Ascending aorta (tissue), 2 donors: ENCODE results near the gene SPATS1. TPM values are rescaled to one million over a fixed set of nuclear protein-coding genes. Genes with fewer than 3 reads are reported as not detected.

Experiments used
- DNase-seq, 2 donors: peaks; one replicate each; pipeline ENCODE4 v3.0.0-alpha.2; 2019; ENCODE audit warnings: low spot score in 2 of 2
- H3K27ac ChIP-seq, 2 donors: fragments of 200-600 bp; sonication (generic); one replicate each; pipeline ENCODE4 v1.5.1; 2016 to 2017; ENCODE audit warnings: mild to moderate bottlenecking in 1 of 2
- H3K27me3 ChIP-seq: fragments of 200-600 bp; sonication (generic); one replicate; pipeline ENCODE4 v1.5.1; 2017
- H3K36me3 ChIP-seq, 2 donors: fragments of 200-600 bp; sonication (generic); one replicate each; pipeline ENCODE4 v1.5.1; 2016
- H3K4me1 ChIP-seq, 2 donors: fragments of 200-600 bp; sonication (generic); one replicate each; pipeline ENCODE4 v1.5.1; 2016 to 2017; ENCODE audit warnings: mild to moderate bottlenecking in 1 of 2
- H3K4me3 ChIP-seq, 2 donors: fragments of 200-600 bp; sonication (generic); one replicate each; pipeline ENCODE4 v1.5.1; 2016 to 2017; ENCODE audit warnings: mild to moderate bottlenecking in 1 of 2
- H3K9me3 ChIP-seq, 2 donors: fragments of 200-600 bp; sonication (generic); one replicate each; pipeline ENCODE4 v1.5.1; 2016
- CTCF ChIP-seq, 3 experiments: fragments of 200-600 bp in 2 of 3; fragments of 450-650 bp in 1 of 3; sonication (generic) in 2 of 3; IDR thresholded peaks; one replicate each; pipeline ENCODE4 v1.5.1; 2016 to 2019; ENCODE audit warnings: antibody characterized with exemption in 3 of 3, mild to moderate bottlenecking in 1 of 3, moderate library complexity in 1 of 3
- intact Hi-C: fragments of 100-400 bp; cut with DNase I; formaldehyde crosslinking; loops from one replicate; pipeline ENCODE4 v1.15.1; 2023
- total RNA-seq: library from RNA; depleted of rRNA; stranded (reverse); fragments of >200 nt; gene quantifications from one replicate; pipeline ENCODE4 v1.1.0, GENCODE V29; 2016

The SPATS1 gene
- total RNA-seq, 1 donor from 2014 or later, result not detected

- intact Hi-C loops, result no loop called here
- peaks cover 0 to 2% of the 10 kb centered on the region in 2 donors for H3K4me1 ChIP-seq
- H3K9me3 ChIP-seq, result no peaks in the 10 kb centered on the region
- H3K27me3 ChIP-seq, result no peaks in the 10 kb centered on the region
- no peak for TF ChIP-seq CTCF (IDR thresholded peaks at IDR 0.05)
- no peak overlapping the region for H3K4me3 ChIP-seq
- DNase-seq, result no peak
- peaks cover 69 to 84% of the 10 kb centered on the region in 2 donors for H3K36me3 ChIP-seq
- H3K27ac ChIP-seq, result no peak overlapping the region
Measured at GRCh38 chr6:44307217-44307616, 35.2 kb upstream of the SPATS1 start.

DNA sequence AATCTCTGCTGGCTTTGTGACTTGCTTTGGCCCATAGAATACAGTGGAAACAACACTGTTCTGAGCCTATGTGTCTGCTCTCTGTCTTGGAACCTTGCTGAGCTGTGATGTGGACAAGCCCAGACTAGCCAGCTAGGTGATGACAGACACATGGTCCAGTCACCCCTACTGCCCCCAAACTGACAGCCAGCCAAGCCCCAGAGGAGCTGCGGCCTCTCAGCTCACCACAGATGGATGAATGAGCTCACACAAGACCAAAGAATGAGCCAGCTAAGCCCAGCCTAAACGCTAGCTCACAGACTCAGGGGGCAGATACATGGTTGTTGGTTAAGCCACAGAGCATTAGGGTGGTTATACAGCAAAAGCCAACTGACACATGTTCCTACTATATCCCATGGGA is 33.4 kb upstream of the SPATS1 start:
- Histone ChIP-seq H3K4me3 (no peak overlapping the region), H3K27ac (no peak overlapping the region), H3K36me3 (peaks cover 52 to 65% of the 10 kb centered on the region in 2 donors), H3K9me3 (no peaks in the 10 kb centered on the region), H3K4me1 (peaks cover 0 to 5% of the 10 kb centered on the region in 2 donors), H3K27me3 (no peaks in the 10 kb centered on the region)
- no peak for DNase-seq
- intact Hi-C loops, result no loop called here
- TF ChIP-seq CTCF (IDR thresholded peaks at IDR 0.05), result no peak

DNA sequence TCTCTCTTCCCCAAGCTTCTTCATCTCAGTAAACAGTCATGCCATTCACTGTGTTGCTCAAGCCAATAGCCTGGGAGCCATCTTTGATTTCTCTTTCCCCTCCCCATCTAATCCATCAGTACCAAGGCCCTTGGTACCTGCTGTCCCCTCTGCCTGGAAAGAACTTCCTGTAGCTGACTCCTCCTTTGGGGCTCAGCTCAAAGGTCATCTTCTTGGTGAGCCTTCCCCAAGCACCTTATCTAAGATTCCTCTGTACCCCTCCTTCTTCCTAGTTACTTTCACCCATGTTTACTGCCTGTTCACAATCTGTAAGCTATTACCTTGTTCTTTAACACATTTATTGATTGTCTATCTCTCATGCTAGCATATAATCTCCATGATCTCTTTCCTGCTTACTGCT is 32.8 kb upstream of the SPATS1 start:
- DNase-seq, result no peak
- Histone ChIP-seq H3K36me3 (peaks cover 46 to 60% of the 10 kb centered on the region in 2 donors), H3K4me1 (peaks cover 0 to 5% of the 10 kb centered on the region in 2 donors), H3K9me3 (no peaks in the 10 kb centered on the region), H3K4me3 (no peak overlapping the region), H3K27ac (no peak overlapping the region), H3K27me3 (no peaks in the 10 kb centered on the region)
- TF ChIP-seq CTCF (IDR thresholded peaks at IDR 0.05), result no peak
- intact Hi-C loops, result loop anchor here (5.0 to 10.0 kb wide), 3 partner anchors 42 to 215 kb away; partner anchors contain the start of genes CDC5L and NFKBIE

- TF ChIP-seq CTCF (IDR thresholded peaks at IDR 0.05), result no peak
- no peak overlapping the region for H3K27ac ChIP-seq
- no peaks in the 10 kb centered on the region for H3K9me3 ChIP-seq
- DNase-seq, result no peak
- H3K36me3 ChIP-seq, result peaks cover 41 to 54% of the 10 kb centered on the region in 2 donors
- H3K4me1 ChIP-seq, result peaks cover 0 to 5% of the 10 kb centered on the region in 2 donors
- intact Hi-C loops, result loop anchor here (5.0 to 10.0 kb wide), 3 partner anchors 43 to 215 kb away; partner anchors contain the start of genes CDC5L and NFKBIE
- H3K4me3 ChIP-seq, result no peak overlapping the region
- no peaks in the 10 kb centered on the region for H3K27me3 ChIP-seq
Measured at GRCh38 chr6:44310241-44310640, 32.2 kb upstream of the SPATS1 start.

DNA sequence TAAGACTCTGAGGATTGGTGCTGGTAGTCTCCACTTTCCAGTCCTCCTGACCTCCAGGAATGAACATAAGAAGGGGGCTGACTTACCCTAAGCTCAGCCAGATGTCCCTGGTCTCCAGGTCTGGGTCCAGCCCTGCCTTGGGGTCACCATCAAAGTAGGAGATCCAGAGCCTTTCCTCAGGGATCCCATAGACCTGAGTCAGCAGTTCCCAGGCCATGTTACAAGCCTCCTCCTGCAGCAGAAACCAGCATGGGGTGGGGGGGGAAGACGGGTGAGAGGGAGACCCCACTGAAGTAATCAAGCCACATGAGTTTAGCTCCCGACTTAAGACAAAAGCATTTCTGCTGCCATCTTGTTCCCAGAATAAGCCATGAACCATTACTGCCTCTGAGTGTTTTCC is 31.1 kb upstream of the SPATS1 start:
- Histone ChIP-seq H3K4me3 (no peak overlapping the region), H3K27me3 (no peaks in the 10 kb centered on the region), H3K27ac (no peak overlapping the region), H3K36me3 (peaks cover 38 to 44% of the 10 kb centered on the region in 2 donors), H3K4me1 (peaks cover 0 to 5% of the 10 kb centered on the region in 2 donors), H3K9me3 (no peaks in the 10 kb centered on the region)
- no peak for DNase-seq
- intact Hi-C loops, result loop anchor here (5.0 to 10.0 kb wide), 3 partner anchors 44 to 217 kb away; partner anchors contain the start of genes CDC5L and NFKBIE
- no peak for TF ChIP-seq CTCF (IDR thresholded peaks at IDR 0.05)
